ENCODE results near the gene GATA3. TPM values are rescaled to one million over a fixed set of nuclear protein-coding genes. Genes with fewer than 3 reads are reported as not detected.

Gene GATA3
- total and polyA plus RNA-seq, 9 of the 15 experiments (the other 6 are each of a cell fraction or from before 2014, with no cell fraction given): 0.01 to 0.24 (median 0.09) TPM; not detected in 6

- TF ChIP-seq DACH1 (IDR thresholded peaks at IDR 0.05; ENCODE audit: partially characterized antibody): peak; percentile 90
- peak; percentile 28; the same call in 1 of the 2 replicates for TF ChIP-seq MTA1 (IDR thresholded peaks at IDR 0.05; ENCODE audit: borderline replicate concordance)
- TF ChIP-seq BCOR (IDR thresholded peaks at IDR 0.05): peak; percentile 46; the same call in 1 of the 2 replicates
- no peak for TF ChIP-seq USF2 (CRISPR knock-in tag; IDR thresholded peaks at IDR 0.05)
- peak; percentile 85 for TF ChIP-seq ZBTB2 (IDR thresholded peaks at IDR 0.05)
- TF ChIP-seq HMGXB4 (CRISPR knock-in tag; IDR thresholded peaks at IDR 0.05): no peak
- no peak for TF ChIP-seq RBBP5 (IDR thresholded peaks at IDR 0.05; ENCODE audit: borderline replicate concordance, insufficient read depth, low read length, poor library complexity, severe bottlenecking)
- no peak overlapping the region for H3K4me3 ChIP-seq
- WGBS (ENCODE audit: insufficient coverage, low coverage, missing lambda C conversion rate): 33% methylated on average over 7 of the region's 7 CpGs
- H4K20me1 ChIP-seq (replicated peaks; ENCODE audit: control insufficient read depth, insufficient read depth, low read length): no peaks in the 10 kb centered on the region
- no peaks in the 10 kb centered on the region for H3K27me3 ChIP-seq (ENCODE audit: control insufficient read depth in 2 of 2, insufficient read depth in 2 of 2, low read length in 2 of 2)
- no peak overlapping the region for H3K27ac ChIP-seq (ENCODE audit: extremely low read depth, low read depth, low read length)
- H3K79me2 ChIP-seq (ENCODE audit: control insufficient read depth, insufficient read depth, low read length): no peaks in the 10 kb centered on the region
- no peak overlapping the region for H3K9ac ChIP-seq (ENCODE audit: insufficient read depth in 1 of 2, low read depth in 2 of 2, low read length in 2 of 2)
- H3K4me1 ChIP-seq (replicated peaks in 1 of 2; ENCODE audit: control insufficient read depth in 2 of 2, insufficient read depth in 2 of 2, low read length in 2 of 2): no peaks in the 10 kb centered on the region
- no TSS peak for BruUV-seq (replicated peaks)
- H3K9me1 ChIP-seq (ENCODE audit: control insufficient read depth, insufficient read depth, low read length): no peaks in the 10 kb centered on the region
- ChIA-PET CTCF (ENCODE audit: low intra/inter-chr PET ratio) (no interaction called here), POLR2A (no interaction called here)
- DNase-seq (ENCODE audit: extremely low read depth in 1 of 4, low spot score in 3 of 4) (no peak), FAIRE-seq (no peak), ATAC-seq (no peak)
- H3K36me3 ChIP-seq (ENCODE audit: control insufficient read depth, insufficient read depth, low read length): no peaks in the 10 kb centered on the region
- in situ Hi-C loops (cut with MboI) (no loop called here), intact Hi-C loops (cut with micrococcal nuclease) (no loop called here)
- 0 out of 2 replicates have a peak, but pooled peaks cover 2% of the 10 kb centered on the region for H3K9me3 ChIP-seq (replicated peaks; ENCODE audit: control insufficient read depth, insufficient read depth, low read depth, low read length)
- H2AFZ ChIP-seq (ENCODE audit: low read depth, low read length): no peak overlapping the region
- no peak overlapping the region for H3K4me2 ChIP-seq (ENCODE audit: insufficient read depth, low read length)
These were observed 68.3 kb downstream of the GATA3 start for GRCh38 chr10:8122611-8123369.
